ENCODE results near the gene PPP1R9B. TPM values are rescaled to one million over a fixed set of nuclear protein-coding genes. Genes with fewer than 3 reads are reported as not detected.
A peak's percentile ranks its signal among the peaks of the same experiment; 100 is the strongest.

Gene PPP1R9B
- total and polyA plus RNA-seq, 2 experiments from 2014 or later, result 6.2 to 59.4 TPM

- peaks cover 11% of the 10 kb centered on the region for H3K4me1 ChIP-seq (ENCODE audit: low read depth)
- no peak for TF ChIP-seq CTCF (IDR thresholded peaks at IDR 0.05; ENCODE audit: low read depth, low read length)
- no peak overlapping the region for H3K27ac ChIP-seq
- H3K4me3 ChIP-seq, result no peak overlapping the region
- no peaks in the 10 kb centered on the region for H3K27me3 ChIP-seq
- DNase-seq (ENCODE audit: low read depth in 1 of 2, low spot score in 1 of 2), result peak in 1 of 2 donors; percentile 64
- peaks cover 28% of the 10 kb centered on the region for H3K36me3 ChIP-seq
- H3K9me3 ChIP-seq (ENCODE audit: low read depth), result no peaks in the 10 kb centered on the region
These were observed 34.3 kb upstream of the PPP1R9B start for GRCh38 chr17:50184611-50185398.

- peak; percentile 30 for TF ChIP-seq CTCF (IDR thresholded peaks at IDR 0.05; ENCODE audit: low read depth, low read length)
- no peaks in the 10 kb centered on the region for H3K9me3 ChIP-seq (ENCODE audit: low read depth)
- H3K27me3 ChIP-seq, result no peaks in the 10 kb centered on the region
- H3K4me3 ChIP-seq, result no peak overlapping the region
- no peak overlapping the region for H3K27ac ChIP-seq
- peak; percentile 28 to 48 for DNase-seq (ENCODE audit: low read depth in 1 of 2, low spot score in 1 of 2)
- peaks cover 21% of the 10 kb centered on the region for H3K36me3 ChIP-seq
- H3K4me1 ChIP-seq (ENCODE audit: low read depth), result peaks cover 11% of the 10 kb centered on the region
These were observed 33.6 kb upstream of the PPP1R9B start for GRCh38 chr17:50184064-50184463.

GRCh38 chr17:50183421-50183994, 33.0 kb upstream of the PPP1R9B start:
- no peak for TF ChIP-seq CTCF (IDR thresholded peaks at IDR 0.05; ENCODE audit: low read depth, low read length)
- Histone ChIP-seq H3K36me3 (peaks cover 18% of the 10 kb centered on the region), H3K9me3 (ENCODE audit: low read depth) (no peaks in the 10 kb centered on the region), H3K27me3 (no peaks in the 10 kb centered on the region), H3K27ac (no peak overlapping the region), H3K4me1 (ENCODE audit: low read depth) (peaks cover 12% of the 10 kb centered on the region), H3K4me3 (no peak overlapping the region)
- peak in 1 of 2 donors; percentile 53 for DNase-seq (ENCODE audit: low read depth in 1 of 2, low spot score in 1 of 2)

- Histone ChIP-seq H3K36me3 (peaks cover 15% of the 10 kb centered on the region), H3K27ac (no peak overlapping the region), H3K27me3 (no peaks in the 10 kb centered on the region), H3K4me3 (no peak overlapping the region), H3K9me3 (ENCODE audit: low read depth) (no peaks in the 10 kb centered on the region), H3K4me1 (ENCODE audit: low read depth) (peaks cover 18% of the 10 kb centered on the region)
- no peak for TF ChIP-seq CTCF (IDR thresholded peaks at IDR 0.05; ENCODE audit: low read depth, low read length)
- DNase-seq (ENCODE audit: low read depth in 1 of 2, low spot score in 1 of 2), result peak in 1 of 2 donors; percentile 35
These were observed 32.4 kb upstream of the PPP1R9B start for GRCh38 chr17:50182783-50183420.

- DNase-seq (ENCODE audit: low read depth in 1 of 2, low spot score in 1 of 2), result peak in 1 of 2 donors; percentile 68
- Histone ChIP-seq H3K4me3 (no peak overlapping the region), H3K4me1 (ENCODE audit: low read depth) (peaks cover 24% of the 10 kb centered on the region), H3K36me3 (peaks cover 13% of the 10 kb centered on the region), H3K27me3 (no peaks in the 10 kb centered on the region), H3K27ac (no peak overlapping the region), H3K9me3 (ENCODE audit: low read depth) (no peaks in the 10 kb centered on the region)
- no peak for TF ChIP-seq CTCF (IDR thresholded peaks at IDR 0.05; ENCODE audit: low read depth, low read length)
These were observed 31.4 kb upstream of the PPP1R9B start for GRCh38 chr17:50181591-50182560.
